ENCODE data around the gene STARD3. TPM values are rescaled to one million over a fixed set of nuclear protein-coding genes. Genes with fewer than 3 reads are reported as not detected.

The STARD3 gene
- total RNA-seq, 1 experiment from 2014 or later = 30.1 TPM

DNA sequence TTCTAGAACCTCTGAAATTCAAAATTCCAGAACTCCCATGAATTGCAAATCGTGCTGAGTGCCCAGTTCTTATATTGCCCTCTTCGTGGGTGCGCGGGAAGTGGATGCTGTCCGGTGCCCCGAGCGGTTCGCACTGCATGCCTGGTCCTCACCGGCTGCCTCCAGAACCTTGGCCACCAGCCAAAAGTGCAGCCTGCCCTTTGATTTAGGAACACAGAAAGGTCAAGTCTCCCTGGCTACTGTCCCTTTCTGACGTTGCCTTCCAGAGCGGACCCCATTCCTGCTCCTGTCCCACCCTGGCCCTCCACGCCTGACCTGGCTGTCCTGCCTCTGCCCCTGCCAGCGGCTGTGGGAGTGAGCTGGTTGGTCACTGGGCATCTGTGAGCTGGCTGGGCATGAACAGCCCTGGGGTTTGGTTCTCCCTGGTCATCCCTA is 38.9 kb upstream of the STARD3 start:
- CTCF ChIA-PET = interaction anchor here (0.7 to 1.9 kb wide), 2 partner anchors 23 to 103 kb away, joined by 3 to 5 read pairs; no protein-coding TSS in a partner anchor
- Mint-ChIP-seq H3K27ac (ENCODE audit: low read depth, unreplicated experiment) (no peak overlapping the region), H3K4me3 (ENCODE audit: unreplicated experiment) (no peak overlapping the region), H3K27me3 (ENCODE audit: insufficient read depth, unreplicated experiment) (peaks cover 99% of the 10 kb centered on the region), H3K36me3 (ENCODE audit: insufficient read depth, unreplicated experiment) (no peaks in the 10 kb centered on the region), H3K4me1 (ENCODE audit: insufficient read depth, unreplicated experiment) (peaks cover under 1% of the 10 kb centered on the region), H3K9me3 (ENCODE audit: unreplicated experiment) (peaks cover 5% of the 10 kb centered on the region)
- POLR2A ChIA-PET = no interaction called here
- intact Hi-C loops (cut with micrococcal nuclease) = no loop called here
- DNase-seq (ENCODE audit: unreplicated experiment) = no peak
- TF ChIP-seq, protein P1, sequence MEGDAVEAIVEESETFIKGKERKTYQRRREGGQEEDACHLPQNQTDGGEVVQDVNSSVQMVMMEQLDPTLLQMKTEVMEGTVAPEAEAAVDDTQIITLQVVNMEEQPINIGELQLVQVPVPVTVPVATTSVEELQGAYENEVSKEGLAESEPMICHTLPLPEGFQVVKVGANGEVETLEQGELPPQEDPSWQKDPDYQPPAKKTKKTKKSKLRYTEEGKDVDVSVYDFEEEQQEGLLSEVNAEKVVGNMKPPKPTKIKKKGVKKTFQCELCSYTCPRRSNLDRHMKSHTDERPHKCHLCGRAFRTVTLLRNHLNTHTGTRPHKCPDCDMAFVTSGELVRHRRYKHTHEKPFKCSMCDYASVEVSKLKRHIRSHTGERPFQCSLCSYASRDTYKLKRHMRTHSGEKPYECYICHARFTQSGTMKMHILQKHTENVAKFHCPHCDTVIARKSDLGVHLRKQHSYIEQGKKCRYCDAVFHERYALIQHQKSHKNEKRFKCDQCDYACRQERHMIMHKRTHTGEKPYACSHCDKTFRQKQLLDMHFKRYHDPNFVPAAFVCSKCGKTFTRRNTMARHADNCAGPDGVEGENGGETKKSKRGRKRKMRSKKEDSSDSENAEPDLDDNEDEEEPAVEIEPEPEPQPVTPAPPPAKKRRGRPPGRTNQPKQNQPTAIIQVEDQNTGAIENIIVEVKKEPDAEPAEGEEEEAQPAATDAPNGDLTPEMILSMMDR (IDR thresholded peaks at IDR 0.05; ENCODE audit: unreplicated experiment) = no peak
- BruUV-seq (replicated peaks) = no TSS peak

DNA sequence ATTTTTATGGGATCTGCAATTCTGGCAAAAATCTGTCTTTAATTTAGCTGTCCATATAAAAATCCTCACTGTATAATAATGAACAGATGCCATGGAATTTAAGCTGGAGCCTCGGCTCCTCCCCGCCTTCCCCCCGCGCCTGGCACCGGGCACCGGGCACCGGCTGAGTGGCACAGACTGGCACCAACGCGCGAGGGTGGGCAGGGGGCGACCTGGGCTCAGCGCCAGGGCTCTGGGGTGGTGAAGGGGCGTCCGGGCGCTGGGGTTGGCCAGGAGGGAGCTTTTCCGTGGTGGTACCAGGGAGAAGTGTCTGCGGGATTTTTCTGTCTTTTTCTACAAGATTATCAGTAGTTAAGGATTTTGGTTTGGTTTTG is 38.3 kb upstream of the STARD3 start:
- H3K4me1 Mint-ChIP-seq (ENCODE audit: insufficient read depth, unreplicated experiment) = peaks cover 6% of the 10 kb centered on the region
- no peak overlapping the region for H3K4me3 Mint-ChIP-seq (ENCODE audit: unreplicated experiment)
- ChIA-PET CTCF (interaction anchor here (0.5 to 1.9 kb wide), 2 partner anchors 23 to 71 kb away, joined by 3 to 5 read pairs; no protein-coding TSS in a partner anchor), POLR2A (no interaction called here)
- H3K9me3 Mint-ChIP-seq (ENCODE audit: unreplicated experiment) = no peaks in the 10 kb centered on the region
- peaks cover 99% of the 10 kb centered on the region for H3K27me3 Mint-ChIP-seq (ENCODE audit: insufficient read depth, unreplicated experiment)
- no TSS peak for BruUV-seq (replicated peaks)
- H3K27ac Mint-ChIP-seq (ENCODE audit: low read depth, unreplicated experiment) = no peak overlapping the region
- H3K36me3 Mint-ChIP-seq (ENCODE audit: insufficient read depth, unreplicated experiment) = no peaks in the 10 kb centered on the region
- no peak for DNase-seq (ENCODE audit: unreplicated experiment)
- intact Hi-C loops (cut with micrococcal nuclease) = no loop called here
- TF ChIP-seq, protein P1 (IDR thresholded peaks at IDR 0.05; ENCODE audit: unreplicated experiment) = no peak

DNA sequence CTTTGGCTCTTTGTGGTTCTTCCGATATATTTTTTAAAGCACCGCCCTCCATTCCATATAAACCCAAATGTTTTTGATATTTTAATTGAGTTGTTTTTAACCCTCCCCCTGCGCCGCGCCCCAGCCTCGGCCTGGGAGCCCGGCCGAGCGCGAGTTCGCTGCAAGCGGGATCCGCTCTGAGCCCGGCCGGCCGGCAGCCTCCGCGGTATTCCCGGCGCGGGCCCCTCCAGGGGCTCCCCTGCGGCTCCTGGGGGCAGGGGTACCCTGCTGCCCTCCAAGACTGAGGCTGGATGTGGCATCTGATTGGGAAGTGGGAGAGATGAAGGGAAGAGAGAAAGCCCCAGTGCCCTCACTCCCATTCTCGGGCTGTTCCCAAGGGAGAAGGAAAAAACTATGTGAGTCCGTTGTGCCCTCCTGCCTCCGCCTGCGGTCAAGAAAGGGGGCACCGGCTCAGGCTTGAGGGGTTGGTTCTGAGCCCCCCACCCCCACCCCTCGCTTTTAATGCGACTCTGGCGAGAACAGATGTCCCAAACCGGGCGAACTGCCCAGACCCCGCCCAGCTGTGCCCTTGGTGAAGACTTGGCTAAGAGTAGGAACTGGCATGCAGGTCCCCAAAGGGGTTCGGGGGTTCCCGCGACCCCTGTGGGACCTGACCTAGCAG is 37.8 kb upstream of the STARD3 start:
- Mint-ChIP-seq H3K9me3 (ENCODE audit: unreplicated experiment) (no peaks in the 10 kb centered on the region), H3K4me1 (ENCODE audit: insufficient read depth, unreplicated experiment) (peaks cover 6% of the 10 kb centered on the region), H3K4me3 (ENCODE audit: unreplicated experiment) (no peak overlapping the region), H3K27ac (ENCODE audit: low read depth, unreplicated experiment) (no peak overlapping the region), H3K36me3 (ENCODE audit: insufficient read depth, unreplicated experiment) (no peaks in the 10 kb centered on the region), H3K27me3 (ENCODE audit: insufficient read depth, unreplicated experiment) (peaks cover 99% of the 10 kb centered on the region)
- CTCF ChIA-PET = interaction anchor here (0.5 to 1.9 kb wide), 2 partner anchors 22 to 71 kb away, joined by 3 to 5 read pairs; no protein-coding TSS in a partner anchor
- no TSS peak for BruUV-seq (replicated peaks)
- TF ChIP-seq, protein P1 (IDR thresholded peaks at IDR 0.05; ENCODE audit: unreplicated experiment) = no peak
- POLR2A ChIA-PET = interaction anchor here (0.8 kb wide), 2 partner anchors 14 to 15 kb away, joined by 3 read pairs; no protein-coding TSS in a partner anchor
- intact Hi-C loops (cut with micrococcal nuclease) = no loop called here
- no peak for DNase-seq (ENCODE audit: unreplicated experiment)

DNA sequence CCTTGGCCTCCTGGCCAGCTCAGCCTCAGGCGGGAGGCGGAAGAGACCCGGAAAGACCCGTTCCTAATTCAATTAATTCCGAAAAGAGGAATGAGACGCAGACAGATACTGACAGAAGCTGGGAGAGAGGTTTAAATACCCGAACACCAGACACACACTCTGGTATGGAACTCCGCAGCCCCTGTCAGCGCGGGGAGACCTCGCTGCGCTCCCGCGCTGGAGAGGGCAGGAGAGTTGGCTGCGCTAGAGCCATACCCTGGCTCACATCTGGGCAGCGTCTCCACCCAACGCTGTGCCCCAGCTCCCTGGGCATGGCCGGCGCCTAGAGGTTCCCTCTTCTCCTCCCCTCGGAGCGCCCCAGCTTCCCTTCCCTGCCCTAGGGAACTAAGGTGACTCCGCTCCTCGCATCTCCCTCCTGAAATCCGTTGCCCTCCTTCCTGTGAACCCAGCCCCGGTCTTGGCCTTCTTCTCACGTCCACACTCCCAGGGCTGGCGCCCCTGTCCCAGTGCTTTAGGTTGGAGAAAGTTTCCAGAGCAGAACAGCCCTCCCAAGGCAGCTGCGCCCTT is 37.2 kb upstream of the STARD3 start:
- Mint-ChIP-seq H3K4me1 (ENCODE audit: insufficient read depth, unreplicated experiment) (peaks cover 6% of the 10 kb centered on the region), H3K27ac (ENCODE audit: low read depth, unreplicated experiment) (no peak overlapping the region), H3K4me3 (ENCODE audit: unreplicated experiment) (no peak overlapping the region), H3K9me3 (ENCODE audit: unreplicated experiment) (no peaks in the 10 kb centered on the region), H3K27me3 (ENCODE audit: insufficient read depth, unreplicated experiment) (peaks cover 100% of the 10 kb centered on the region), H3K36me3 (ENCODE audit: insufficient read depth, unreplicated experiment) (no peaks in the 10 kb centered on the region)
- DNase-seq (ENCODE audit: unreplicated experiment) = no peak
- BruUV-seq (replicated peaks) = no TSS peak
- intact Hi-C loops (cut with micrococcal nuclease) = no loop called here
- ChIA-PET CTCF (interaction anchor here (1.2 to 1.9 kb wide), 2 partner anchors 22 kb away, joined by 3 to 5 read pairs; no protein-coding TSS in a partner anchor), POLR2A (interaction anchor here (0.7 to 0.8 kb wide), 3 partner anchors 14 to 1170 kb away, joined by 3 read pairs; no protein-coding TSS in a partner anchor)
- TF ChIP-seq, protein P1 (IDR thresholded peaks at IDR 0.05; ENCODE audit: unreplicated experiment) = no peak
